Hepatic stellate cell (primary cell): ENCODE measurements around the gene SLC7A10.

Experiments used
- DNase-seq: peaks from one replicate; pipeline ENCODE4 v3.0.0; 2011; ENCODE audit warnings: low spot score

The SLC7A10 gene

GRCh38 chr19:33225458-33225926, at the start of gene SLC7A10:
SLC7A10 (minus strand) TSS chr19:33225850; CDS start chr19:33225703, 147 bp downstream.
- DNase-seq: no peak

GRCh38 chr19:33274663-33275558, 49.3 kb upstream of the SLC7A10 start:
- DNase-seq: no peak

GRCh38 chr19:33273881-33274662, 48.4 kb upstream of the SLC7A10 start:
- peak; percentile 86 for DNase-seq

GRCh38 chr19:33273065-33273736, 47.6 kb upstream of the SLC7A10 start:
- DNase-seq: peak; percentile 33

- DNase-seq: no peak
These were observed 45.8 kb upstream of the SLC7A10 start for GRCh38 chr19:33271246-33272021.

- no peak for DNase-seq
These were observed 45.1 kb upstream of the SLC7A10 start for GRCh38 chr19:33270769-33271168.

GRCh38 chr19:33269016-33269415, 43.4 kb upstream of the SLC7A10 start:
- DNase-seq: no peak

GRCh38 chr19:33268162-33268991, 42.7 kb upstream of the SLC7A10 start:
- no peak for DNase-seq

- no peak for DNase-seq
These were observed 42.1 kb upstream of the SLC7A10 start for GRCh38 chr19:33267706-33268105.

- no peak for DNase-seq
These were observed 41.4 kb upstream of the SLC7A10 start for GRCh38 chr19:33266974-33267484.

- no peak for DNase-seq
These were observed 39.3 kb upstream of the SLC7A10 start for GRCh38 chr19:33264881-33265445.

- no peak for DNase-seq
These were observed 37.8 kb upstream of the SLC7A10 start for GRCh38 chr19:33263325-33264023.

- DNase-seq: no peak
These were observed 36.0 kb upstream of the SLC7A10 start for GRCh38 chr19:33261511-33262189.

GRCh38 chr19:33260628-33261418, 35.2 kb upstream of the SLC7A10 start:
- no peak for DNase-seq

GRCh38 chr19:33259539-33259938, 33.9 kb upstream of the SLC7A10 start:
- DNase-seq: no peak

GRCh38 chr19:33257828-33258227, 32.2 kb upstream of the SLC7A10 start:
- no peak for DNase-seq

- DNase-seq: no peak
These were observed 30.6 kb upstream of the SLC7A10 start for GRCh38 chr19:33256261-33256660.

- no peak for DNase-seq
These were observed 30.1 kb upstream of the SLC7A10 start for GRCh38 chr19:33255781-33256180.
